Dedifferentiated amniotic fluid mesenchymal stem cell (primary cell): ENCODE data around the gene TRAPPC8.
"Not testable (repeated sequence)": the region's sequence is repeated elsewhere in the genome, so short reads cannot be mapped to it uniquely, and the experiment has no call there.

Experiments
- DNase-seq: peaks from one replicate; pipeline ENCODE4 v3.0.0-alpha.2; 2016; ENCODE audit errors: extremely low spot score

TRAPPC8 gene

DNA sequence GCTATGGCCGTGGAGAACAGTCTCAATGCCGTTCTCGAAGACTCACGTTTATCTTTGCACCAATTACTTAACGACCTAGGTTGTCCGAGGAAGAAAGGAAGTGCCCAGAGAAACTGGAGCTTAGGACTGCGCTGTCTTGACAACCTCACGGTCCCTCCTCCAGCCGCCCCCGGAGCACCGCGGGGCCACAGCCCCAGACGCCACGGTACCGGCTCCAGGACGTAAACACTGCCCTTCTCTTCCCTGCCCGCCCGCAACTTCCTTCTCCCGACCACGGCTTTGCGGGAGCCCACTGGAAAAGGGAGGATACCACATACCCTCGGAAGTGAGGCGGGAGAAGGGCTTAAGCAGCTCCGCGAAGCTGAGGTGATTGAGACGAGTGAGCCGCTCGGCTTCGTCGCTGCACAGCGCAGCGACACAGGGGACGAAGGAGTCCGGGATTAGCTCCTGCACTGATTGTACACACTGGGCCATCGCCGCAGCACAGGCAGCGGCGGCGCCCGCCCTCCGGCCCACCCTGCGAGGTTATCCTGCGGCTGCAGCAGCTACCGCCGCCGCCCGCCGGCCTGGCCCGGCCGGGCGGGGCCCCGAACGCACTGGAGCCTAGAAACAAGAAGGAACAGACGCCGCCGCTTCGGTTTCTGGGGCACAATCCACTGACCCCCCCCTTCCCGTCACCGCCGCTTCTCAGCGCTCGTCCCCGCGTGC lies 483 bp downstream of the TRAPPC8 start:
- peak; percentile 19 for DNase-seq

DNA sequence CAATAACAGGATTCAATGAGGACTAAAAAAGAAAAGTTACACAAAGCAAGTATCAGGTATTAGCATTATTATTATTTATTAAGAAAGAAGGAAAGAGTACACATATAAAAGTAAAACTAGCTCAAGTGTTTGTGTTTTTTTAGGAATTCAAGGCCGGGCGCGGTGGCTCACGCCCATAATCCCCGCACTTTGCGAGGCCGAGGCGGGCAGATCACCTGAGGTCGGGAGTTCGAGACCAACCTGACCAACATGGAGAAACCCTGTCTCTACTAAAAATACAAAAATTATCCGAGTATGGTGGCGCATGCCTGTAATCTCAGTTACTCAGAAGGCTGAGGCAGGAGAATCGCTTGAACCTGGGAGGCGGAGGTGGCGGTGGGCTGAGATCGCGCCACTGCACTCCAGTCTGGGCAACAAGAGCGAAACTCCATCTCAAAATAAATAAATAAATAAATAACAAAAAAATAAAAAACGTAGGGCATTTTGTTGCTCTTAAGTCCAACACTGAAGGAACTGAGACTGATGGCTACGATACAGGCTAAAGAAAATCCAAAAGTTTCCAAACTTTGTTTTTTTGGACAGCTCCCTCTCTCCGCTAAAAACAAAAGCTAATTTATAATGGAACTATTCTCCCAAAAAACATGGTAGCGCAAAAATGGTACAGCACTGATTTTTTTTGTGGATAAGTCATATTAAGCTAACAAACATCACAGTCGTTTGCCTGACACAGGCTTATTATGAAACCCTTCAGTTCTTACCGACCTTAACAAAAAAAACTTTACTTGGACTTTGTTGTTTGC lies 1.7 kb downstream of the TRAPPC8 start:
- no peak for DNase-seq

- DNase-seq = not testable (repeated sequence)
These were observed 8.2 kb downstream of the TRAPPC8 start for GRCh38 chr18:31934773-31935172.

DNA sequence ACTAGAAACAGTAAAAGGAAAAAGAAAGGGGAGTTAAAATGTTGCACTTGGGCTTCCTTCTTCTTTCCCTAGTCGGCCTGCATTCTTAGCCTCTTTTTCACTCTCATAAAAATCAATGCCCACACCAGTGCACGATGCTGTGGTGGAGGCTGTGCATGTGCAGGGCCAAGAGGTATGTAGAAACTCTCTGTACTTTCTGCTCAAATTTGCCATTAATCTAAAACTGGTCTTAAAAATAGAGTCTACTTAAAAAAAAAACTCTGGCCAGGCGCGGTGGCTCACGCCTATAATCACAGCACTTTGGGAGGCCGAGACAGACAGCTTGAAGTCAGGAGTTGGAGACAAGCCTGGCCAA lies 11.1 kb downstream of the TRAPPC8 start:
- no peak for DNase-seq

DNA sequence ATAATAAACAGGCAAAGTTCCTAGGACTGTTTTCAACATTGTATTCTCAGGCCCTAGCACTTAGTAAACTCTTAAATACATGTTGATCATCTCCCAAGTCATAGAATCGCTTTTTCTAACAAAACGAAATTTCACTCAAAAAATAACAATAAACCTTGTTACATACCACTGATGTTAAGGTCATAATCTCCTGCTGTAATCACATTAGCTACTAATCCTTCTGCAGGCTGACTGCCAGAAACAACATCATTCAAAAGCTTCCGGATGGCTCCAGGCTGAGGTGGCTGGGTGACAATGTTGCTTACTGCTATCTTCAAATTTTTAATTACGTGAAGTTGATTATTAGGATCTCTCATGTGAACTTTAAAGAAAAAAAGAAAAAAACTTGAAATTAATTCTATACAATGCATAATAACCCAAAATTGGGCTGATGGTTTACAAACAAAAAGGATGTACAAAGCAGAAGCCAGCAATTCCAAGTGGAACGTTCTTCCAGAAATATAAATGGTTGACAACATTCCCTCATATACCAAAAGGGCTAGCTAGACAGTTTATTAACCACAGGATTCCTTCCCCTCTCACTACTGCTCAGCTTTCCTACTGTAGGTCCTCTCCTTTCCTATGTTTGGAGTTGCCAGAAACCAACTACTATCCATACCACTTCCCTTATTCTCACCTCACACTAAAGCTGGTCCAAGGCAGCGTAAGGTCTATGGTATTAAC lies 11.6 kb downstream of the TRAPPC8 start:
- DNase-seq = no peak

GRCh38 chr18:31929273-31929672 lies 13.7 kb downstream of the TRAPPC8 start:
- no peak for DNase-seq

DNA sequence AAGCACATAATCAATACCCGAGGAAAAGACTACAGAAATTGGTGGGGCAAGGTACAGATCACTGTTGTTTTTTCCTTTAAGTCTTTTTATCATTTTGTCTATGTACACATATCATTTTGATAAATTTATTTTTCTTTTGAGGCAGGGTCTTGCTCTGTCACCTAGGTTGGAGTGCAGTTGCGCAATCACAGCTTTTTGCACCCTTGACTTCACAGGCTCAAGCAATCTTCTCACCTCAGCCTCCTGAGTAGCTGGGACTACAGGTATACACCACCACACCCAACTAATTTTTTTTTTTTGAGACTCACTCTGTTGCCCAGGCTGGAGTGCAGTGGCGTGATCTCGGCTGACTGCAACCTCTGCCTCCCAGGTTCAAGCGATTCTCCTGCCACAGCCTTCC lies 15.9 kb downstream of the TRAPPC8 start:
- DNase-seq = not testable (repeated sequence)

DNA sequence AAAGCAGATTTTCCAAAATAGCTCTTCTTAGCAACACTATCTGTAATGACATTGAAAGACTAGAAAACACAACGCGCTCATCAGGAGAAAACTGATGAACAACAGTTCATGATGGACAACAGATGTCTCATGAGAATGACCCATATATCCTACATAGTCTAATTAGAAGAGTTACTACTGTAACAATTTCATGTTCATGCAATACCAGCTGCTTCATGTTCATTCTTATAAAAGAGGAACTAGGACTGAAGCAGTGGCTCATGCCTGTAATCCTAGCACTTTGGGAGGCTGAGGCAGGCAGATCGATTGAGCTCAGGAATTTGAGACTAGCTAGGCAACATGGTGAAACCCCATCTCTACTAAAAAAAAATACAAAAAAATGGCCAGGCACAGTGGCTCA lies 22.7 kb downstream of the TRAPPC8 start:
- no peak for DNase-seq

DNA sequence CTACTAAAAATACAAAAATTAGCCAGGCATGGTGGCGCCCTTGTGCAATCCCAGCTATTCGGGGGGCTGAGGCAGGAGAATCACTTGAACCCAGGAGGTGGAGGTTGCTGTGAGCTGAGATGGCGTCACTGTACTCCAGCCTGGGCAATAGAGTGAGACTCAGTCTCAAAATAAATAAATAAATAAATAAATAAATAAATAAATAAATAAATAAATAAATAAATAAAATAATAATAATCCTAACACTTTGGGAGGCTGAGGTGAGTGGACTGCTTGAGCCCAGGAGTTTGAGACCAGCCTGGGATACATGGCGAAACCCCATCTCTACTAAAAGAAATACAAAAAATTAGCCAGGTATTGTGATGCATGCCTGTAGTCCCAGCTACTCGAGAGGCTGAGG lies 23.6 kb downstream of the TRAPPC8 start:
- DNase-seq = not testable (repeated sequence)

DNA sequence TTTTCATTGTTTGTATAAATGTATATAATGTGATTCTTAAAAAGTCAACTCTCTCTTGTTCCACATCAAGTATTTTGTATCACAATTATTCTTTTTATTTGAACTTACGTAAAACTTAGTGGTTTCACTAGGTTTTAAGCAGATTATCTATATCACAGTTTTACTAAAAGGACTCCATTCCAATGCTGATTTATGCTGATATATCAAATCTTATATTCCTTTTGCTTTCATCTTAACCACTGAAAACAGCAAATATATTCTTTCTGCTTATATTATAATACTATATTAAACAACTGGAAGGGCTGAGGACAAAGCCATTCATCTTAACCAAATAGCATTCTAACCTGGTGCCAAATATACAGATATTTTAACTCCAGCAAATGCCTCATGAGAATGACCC lies 24.2 kb downstream of the TRAPPC8 start:
- DNase-seq = no peak

DNA sequence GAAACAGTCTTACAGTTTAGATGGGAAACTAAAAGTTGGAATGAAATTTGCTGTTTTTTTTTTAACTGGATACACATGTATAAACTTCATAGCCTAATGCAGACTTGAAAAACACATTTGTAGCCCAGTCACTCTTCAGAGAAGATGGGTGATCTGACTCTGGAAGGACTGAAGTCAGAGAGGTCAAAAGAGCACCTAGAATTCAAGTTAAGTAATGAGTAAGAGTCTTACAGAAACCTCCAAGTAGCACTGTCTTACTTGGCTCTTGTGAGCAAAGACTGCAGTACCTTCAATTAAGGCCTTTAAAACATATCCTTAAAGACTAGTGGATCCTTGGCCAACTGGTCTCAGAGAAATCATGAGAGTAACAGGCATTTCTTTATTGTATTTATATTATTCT lies 41.9 kb downstream of the TRAPPC8 start:
- DNase-seq = no peak

DNA sequence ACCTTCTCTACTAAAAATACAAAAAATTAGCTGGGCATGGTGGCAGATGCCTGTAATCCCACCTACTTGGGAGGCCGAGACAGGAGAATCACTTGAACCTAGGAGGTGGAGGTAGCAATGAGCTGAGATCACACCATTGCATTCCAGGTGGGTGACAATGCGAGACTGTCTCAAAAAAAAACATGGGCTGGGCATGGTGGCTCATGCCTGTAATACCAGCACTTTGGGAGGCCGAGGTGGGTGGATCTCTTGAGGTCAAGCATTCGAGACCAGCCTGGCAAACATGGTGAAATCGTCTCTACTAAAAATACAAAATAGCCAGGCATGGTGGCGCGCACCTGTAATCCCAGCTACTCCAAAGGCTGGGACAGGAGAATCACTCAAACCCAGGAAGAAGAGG lies 43.2 kb downstream of the TRAPPC8 start:
- DNase-seq = not testable (repeated sequence)

DNA sequence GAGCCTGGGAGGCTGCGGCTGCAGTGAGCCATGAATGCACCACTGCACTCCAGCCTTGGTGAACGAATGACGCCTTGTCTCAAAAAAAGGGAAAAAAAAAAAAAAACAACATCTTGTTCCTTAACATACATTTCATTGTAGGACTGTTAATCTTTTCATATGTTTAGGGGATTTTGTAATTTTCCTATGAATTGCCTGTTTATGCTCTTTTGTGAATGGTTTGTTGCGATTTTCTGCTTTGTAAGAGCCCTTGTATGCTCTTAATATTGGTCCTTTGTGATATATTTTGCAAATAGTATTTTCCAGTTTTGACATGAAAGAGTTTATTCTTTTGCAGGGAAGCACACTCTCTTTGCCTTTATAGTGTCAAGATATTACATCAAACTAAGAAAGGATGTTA lies 50.0 kb downstream of the TRAPPC8 start:
- no peak for DNase-seq

DNA sequence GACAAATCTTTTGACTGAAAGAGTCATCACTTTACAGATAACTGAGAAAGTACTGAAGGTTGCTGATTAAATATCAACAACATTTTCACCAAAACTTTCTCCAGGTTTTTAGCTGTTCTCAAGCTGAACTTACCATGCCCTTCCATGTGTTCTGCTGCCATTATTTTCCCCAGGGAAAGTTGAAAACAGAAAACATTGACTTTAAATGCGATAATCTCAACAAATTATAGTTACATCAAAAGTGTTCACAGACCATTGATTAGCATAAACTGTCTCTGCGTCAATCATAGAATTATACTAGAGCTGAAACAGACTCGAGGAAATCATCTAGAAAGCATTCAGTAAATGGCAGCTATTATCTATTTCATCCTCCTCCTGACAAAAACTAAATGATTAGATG lies 51.4 kb downstream of the TRAPPC8 start:
- DNase-seq = no peak

DNA sequence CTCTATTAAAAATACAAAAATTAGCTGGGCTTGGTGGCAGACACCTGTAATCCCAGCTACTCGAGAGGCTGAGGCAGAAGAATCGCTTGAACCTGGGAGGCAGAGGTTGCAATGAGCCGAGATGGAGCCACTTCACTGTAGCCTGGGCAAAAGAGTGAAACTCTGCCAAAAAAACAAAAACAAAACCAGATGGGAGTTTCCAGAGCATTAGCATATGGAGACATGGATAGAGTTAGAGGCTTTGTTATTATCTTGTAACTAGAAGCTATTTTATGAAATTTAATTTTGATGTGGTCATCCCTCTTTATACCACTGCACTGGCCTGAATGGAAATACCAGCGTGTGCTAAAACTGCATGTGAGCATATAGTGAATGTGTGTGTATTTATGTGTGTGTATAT lies 58.9 kb downstream of the TRAPPC8 start:
- DNase-seq = no peak

- no peak for DNase-seq
These were observed 62.6 kb downstream of the TRAPPC8 start for GRCh38 chr18:31880186-31880898.

- no peak for DNase-seq
These were observed 64.6 kb downstream of the TRAPPC8 start for GRCh38 chr18:31878358-31878757.

DNA sequence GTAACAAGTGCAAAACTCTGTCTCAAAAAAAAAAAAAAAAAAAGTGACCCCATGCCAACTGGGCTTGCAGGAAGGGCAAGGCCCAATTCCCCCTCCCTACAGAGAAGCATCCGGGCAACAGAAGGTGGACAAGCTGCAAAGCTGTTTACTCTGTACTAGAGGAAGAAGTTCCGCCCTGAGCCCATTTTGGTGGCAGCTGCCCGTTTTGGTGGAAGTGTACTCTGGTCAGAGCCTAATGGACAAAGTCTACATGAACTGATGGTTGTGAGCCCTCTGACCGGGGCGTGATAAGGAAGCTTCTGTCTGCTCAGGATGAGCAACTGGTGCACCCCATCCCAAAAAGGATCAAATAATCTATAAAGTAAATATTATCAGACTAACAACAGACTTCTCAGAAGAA lies 65.0 kb downstream of the TRAPPC8 start:
- no peak for DNase-seq

GRCh38 chr18:31876707-31877106 lies 66.2 kb downstream of the TRAPPC8 start:
- no peak for DNase-seq

- no peak for DNase-seq
These were observed 67.6 kb downstream of the TRAPPC8 start for GRCh38 chr18:31875301-31875700.

GRCh38 chr18:31863103-31863502 lies 79.8 kb downstream of the TRAPPC8 start:
- DNase-seq = no peak

DNA sequence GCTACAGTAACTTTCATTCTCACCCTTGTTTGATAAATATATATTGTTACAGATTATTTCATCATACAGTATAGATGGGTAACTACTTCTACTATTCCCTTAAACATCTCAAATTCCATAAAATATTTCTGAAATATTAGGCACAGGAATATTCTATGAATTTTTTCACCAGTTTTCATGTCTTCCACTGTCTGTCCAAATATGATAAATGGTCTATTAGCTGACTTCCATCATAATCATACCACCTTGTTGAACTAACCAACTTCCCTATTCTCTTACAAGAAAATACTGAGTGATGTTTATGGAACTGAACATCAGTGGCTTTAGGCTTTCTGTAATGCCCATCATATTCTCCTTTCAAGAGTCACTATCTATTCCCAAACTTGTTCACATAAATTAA lies 82.4 kb downstream of the TRAPPC8 start:
- no peak for DNase-seq
